Ishikawa (cell line): ENCODE measurements around the gene RPS6KA1.

Experiments
- CEBPB ChIP-seq: IDR thresholded peaks from 2 replicates; pipeline ENCODE4 v1.6.1; 2012
- CREB1 ChIP-seq: IDR thresholded peaks from 2 replicates; pipeline ENCODE4 v1.6.1; 2012; ENCODE audit warnings: low read depth
- EGR1 ChIP-seq: IDR thresholded peaks from 2 replicates; pipeline ENCODE4 v1.6.1; 2012
- EP300 ChIP-seq: IDR thresholded peaks from 2 replicates; pipeline ENCODE4 v1.6.1; 2012; ENCODE audit warnings: borderline replicate concordance
- FOXM1 ChIP-seq: IDR thresholded peaks from 2 replicates; pipeline ENCODE4 v1.6.1; 2012; ENCODE audit warnings: low read depth, borderline replicate concordance
- NFIC ChIP-seq: IDR thresholded peaks from 2 replicates; pipeline ENCODE4 v1.6.1; 2012
- RAD21 ChIP-seq: IDR thresholded peaks from 2 replicates; pipeline ENCODE4 v1.6.1; 2012; ENCODE audit warnings: low read depth
- TAF1 ChIP-seq: IDR thresholded peaks from 2 replicates; pipeline ENCODE4 v1.6.1; 2012; ENCODE audit warnings: low read depth, mild to moderate bottlenecking
- TEAD4 ChIP-seq: IDR thresholded peaks from 2 replicates; pipeline ENCODE4 v1.6.1; 2012
- YY1 ChIP-seq: IDR thresholded peaks from 2 replicates; pipeline ENCODE4 v1.6.1; 2012; ENCODE audit warnings: low read depth
- ZBTB7A ChIP-seq: IDR thresholded peaks from 2 replicates; pipeline ENCODE4 v1.6.1; 2012; ENCODE audit warnings: low read depth
- TF ChIP-seq, protein P1 (sequence below): IDR thresholded peaks from 2 replicates; pipeline ENCODE4 v1.6.1; 2012
- TF ChIP-seq, protein P2 (sequence below): IDR thresholded peaks from 2 replicates; pipeline ENCODE4 v1.6.1; 2012; ENCODE audit warnings: low read depth, mild to moderate bottlenecking
- TF ChIP-seq, protein P3 (sequence below): IDR thresholded peaks from 2 replicates; pipeline ENCODE4 v1.6.1; 2012

Gene RPS6KA1

DNA sequence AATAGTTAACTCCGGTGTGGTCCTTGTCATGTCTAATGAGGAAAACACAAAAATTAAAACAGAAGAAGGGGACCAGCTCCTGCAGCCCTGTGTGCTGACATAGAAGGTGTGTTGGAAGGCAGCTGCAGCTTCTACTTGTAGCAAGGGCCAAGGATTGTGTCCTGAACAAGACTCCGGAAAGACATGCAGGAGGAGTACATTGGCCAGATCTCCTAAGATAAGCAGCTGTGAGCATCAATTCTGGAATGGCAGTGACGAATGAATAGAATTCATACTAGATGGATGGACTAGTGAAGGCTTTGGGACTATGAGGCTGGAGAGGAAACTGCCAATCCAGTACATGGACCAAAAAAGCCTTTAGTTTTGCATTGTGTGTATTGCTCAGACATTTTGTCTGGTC, 19.3 kb downstream of the RPS6KA1 start:
- TF ChIP-seq ZBTB7A (no peak), TEAD4 (no peak), CREB1 (no peak), FOXM1 (no peak), TAF1 (no peak), EGR1 (no peak), CEBPB (no peak), YY1 (no peak), EP300 (no peak), RAD21 (no peak)
- TF ChIP-seq, protein P1, sequence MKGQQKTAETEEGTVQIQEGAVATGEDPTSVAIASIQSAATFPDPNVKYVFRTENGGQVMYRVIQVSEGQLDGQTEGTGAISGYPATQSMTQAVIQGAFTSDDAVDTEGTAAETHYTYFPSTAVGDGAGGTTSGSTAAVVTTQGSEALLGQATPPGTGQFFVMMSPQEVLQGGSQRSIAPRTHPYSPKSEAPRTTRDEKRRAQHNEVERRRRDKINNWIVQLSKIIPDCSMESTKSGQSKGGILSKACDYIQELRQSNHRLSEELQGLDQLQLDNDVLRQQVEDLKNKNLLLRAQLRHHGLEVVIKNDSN, result no peak
- TF ChIP-seq, protein P2, sequence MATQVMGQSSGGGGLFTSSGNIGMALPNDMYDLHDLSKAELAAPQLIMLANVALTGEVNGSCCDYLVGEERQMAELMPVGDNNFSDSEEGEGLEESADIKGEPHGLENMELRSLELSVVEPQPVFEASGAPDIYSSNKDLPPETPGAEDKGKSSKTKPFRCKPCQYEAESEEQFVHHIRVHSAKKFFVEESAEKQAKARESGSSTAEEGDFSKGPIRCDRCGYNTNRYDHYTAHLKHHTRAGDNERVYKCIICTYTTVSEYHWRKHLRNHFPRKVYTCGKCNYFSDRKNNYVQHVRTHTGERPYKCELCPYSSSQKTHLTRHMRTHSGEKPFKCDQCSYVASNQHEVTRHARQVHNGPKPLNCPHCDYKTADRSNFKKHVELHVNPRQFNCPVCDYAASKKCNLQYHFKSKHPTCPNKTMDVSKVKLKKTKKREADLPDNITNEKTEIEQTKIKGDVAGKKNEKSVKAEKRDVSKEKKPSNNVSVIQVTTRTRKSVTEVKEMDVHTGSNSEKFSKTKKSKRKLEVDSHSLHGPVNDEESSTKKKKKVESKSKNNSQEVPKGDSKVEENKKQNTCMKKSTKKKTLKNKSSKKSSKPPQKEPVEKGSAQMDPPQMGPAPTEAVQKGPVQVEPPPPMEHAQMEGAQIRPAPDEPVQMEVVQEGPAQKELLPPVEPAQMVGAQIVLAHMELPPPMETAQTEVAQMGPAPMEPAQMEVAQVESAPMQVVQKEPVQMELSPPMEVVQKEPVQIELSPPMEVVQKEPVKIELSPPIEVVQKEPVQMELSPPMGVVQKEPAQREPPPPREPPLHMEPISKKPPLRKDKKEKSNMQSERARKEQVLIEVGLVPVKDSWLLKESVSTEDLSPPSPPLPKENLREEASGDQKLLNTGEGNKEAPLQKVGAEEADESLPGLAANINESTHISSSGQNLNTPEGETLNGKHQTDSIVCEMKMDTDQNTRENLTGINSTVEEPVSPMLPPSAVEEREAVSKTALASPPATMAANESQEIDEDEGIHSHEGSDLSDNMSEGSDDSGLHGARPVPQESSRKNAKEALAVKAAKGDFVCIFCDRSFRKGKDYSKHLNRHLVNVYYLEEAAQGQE, result no peak
- TF ChIP-seq, protein P3, sequence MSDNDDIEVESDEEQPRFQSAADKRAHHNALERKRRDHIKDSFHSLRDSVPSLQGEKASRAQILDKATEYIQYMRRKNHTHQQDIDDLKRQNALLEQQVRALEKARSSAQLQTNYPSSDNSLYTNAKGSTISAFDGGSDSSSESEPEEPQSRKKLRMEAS, result no peak

DNA sequence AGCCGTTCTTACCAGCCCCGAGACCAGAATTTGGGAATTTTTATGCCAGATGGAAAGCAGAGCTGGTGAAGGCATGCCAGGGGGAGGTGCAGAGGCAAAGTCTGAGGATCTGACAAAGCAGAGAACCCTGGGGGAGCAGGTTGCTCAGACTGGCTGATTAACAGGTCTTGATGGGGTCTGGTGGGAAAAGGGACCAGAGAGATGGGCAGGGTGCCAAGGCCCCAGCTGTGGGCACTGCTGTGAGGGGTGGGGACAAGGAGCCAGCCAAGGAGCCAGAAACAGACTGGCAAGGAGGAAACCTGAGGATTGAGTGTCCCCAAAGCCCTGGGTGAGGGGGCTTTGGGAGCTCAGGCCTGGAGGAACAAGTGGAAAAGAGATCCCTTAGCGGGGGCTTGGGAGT, 21.4 kb downstream of the RPS6KA1 start:
- TF ChIP-seq EP300 (no peak), NFIC (peak; percentile 51; the same call in 1 of the 2 replicates)
- TF ChIP-seq, protein P2, result no peak

DNA sequence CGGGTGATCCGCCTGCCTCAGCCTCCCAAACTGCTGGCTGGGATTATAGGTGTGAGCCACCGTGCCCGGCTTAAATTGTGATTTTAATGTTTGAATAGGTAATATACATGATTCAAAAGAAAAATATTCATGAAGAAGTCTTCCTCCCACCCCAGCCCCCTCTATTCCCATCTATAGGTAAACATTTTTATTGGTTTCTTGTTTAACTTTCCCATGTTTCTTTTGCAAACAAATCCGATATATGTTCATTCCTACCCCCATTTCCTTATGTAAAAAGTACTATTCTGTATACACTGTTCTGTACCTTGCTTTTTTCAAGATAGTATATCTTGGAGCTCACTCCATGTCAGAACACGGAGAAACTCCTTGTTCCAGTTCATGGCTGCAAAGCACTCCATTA, 23.2 kb downstream of the RPS6KA1 start:
- no peak for TF ChIP-seq TAF1
- no peak for TF ChIP-seq EP300
- no peak for TF ChIP-seq NFIC
- TF ChIP-seq YY1, result no peak
- TF ChIP-seq, protein P3, result no peak
- TF ChIP-seq FOXM1, result no peak
- TF ChIP-seq RAD21, result no peak
- TF ChIP-seq, protein P2, result no peak

DNA sequence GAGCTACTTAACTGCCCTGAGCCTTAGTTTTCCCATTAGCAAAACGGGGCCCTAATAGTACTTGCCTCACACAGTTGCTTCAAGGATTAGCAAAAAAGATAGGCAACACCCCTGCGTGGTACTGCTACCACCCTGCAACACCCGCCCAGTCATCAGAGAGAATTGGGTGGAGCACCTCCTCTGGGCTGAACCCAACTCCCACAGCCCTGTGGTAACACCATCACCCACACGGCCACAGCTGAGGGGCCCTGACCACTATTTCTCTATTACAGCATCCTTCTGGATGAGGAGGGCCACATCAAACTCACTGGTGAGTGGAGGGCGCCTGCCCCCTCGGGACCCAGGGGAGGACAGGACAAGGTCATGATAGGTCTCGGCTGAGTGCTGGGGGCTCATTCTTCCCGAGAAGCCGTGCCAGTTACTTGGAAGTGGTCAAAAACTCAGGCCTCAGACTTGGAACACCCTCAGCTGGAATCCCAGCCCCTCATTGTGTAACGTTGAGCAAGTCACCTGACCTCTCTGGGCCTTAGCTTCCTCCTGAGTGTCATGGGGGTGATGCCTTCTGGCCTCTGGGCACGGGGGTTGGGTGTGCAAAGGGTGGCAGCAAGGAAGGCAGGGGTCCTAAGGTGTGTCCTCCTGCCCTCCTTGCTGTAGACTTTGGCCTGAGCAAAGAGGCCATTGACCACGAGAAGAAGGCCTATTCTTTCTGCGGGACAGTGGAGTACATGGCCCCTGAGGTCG, 24.6 kb downstream of the RPS6KA1 start:
- TF ChIP-seq, protein P2, result no peak
- no peak for TF ChIP-seq EGR1
- TF ChIP-seq YY1, result no peak
